Caco-2 (cell line): ENCODE data around the gene EXOSC2. TPM values are rescaled to one million over a fixed set of nuclear protein-coding genes. Genes with fewer than 3 reads are reported as not detected.

Source experiments
- BruUV-seq: library from RNA; stranded (reverse); fragments of 400-500 nt; replicated peaks from 2 replicates; lab custom pipeline; 2021; lab: Mats Ljungman, UMichigan
- CTCF ChIA-PET: fragments of 300-600 bp; sonication (Branson Sonifier 250); formaldehyde crosslinking; loops from one replicate; lab custom pipeline; 2022; ENCODE audit warnings: antibody characterized with exemption; lab: Charles Lee
- POLR2A ChIA-PET: fragments of 300-600 bp; sonication (Branson Sonifier 250); formaldehyde crosslinking; loops from one replicate; lab custom pipeline; 2022; ENCODE audit warnings: antibody characterized with exemption; lab: Charles Lee
- DNase-seq, 2 experiments: peaks; one replicate each; pipeline versions ENCODE4 v3.0.0 to v3.0.0-alpha.2; 2020 to 2022
- H3K27me3 ChIP-seq: replicated peaks from 2 replicates; pipeline ENCODE4 v1.6.0; 2011; ENCODE audit warnings: low read length; ENCODE audit not compliant: control insufficient read depth, insufficient read depth
- H3K36me3 ChIP-seq: 2 replicates; pipeline ENCODE4 v1.5.1; 2011; ENCODE audit warnings: low read length; ENCODE audit not compliant: control insufficient read depth, insufficient read depth
- H3K4me1 ChIP-seq: fragments of 250-450 bp; sonication (Bioruptor Pico); 2 replicates; pipeline ENCODE4 v1.5.1; 2020; ENCODE audit warnings: mild to moderate bottlenecking
- H3K4me3 ChIP-seq: 2 replicates; pipeline ENCODE4 v1.5.1; 2011; ENCODE audit warnings: low read depth, mild to moderate bottlenecking, control low read depth, low read length
- H3K9me3 ChIP-seq: fragments of 250-450 bp; sonication (Bioruptor Pico); 2 replicates; pipeline ENCODE4 v1.5.1; 2020; ENCODE audit warnings: mild to moderate bottlenecking, moderate library complexity
- H3K27ac Mint-ChIP-seq: one replicate; pipeline ENCODE4 v1.8.0; 2022; ENCODE audit warnings: mixed read lengths; ENCODE audit not compliant: unreplicated experiment
- H3K27me3 Mint-ChIP-seq: one replicate; pipeline ENCODE4 v1.8.0; 2022; ENCODE audit warnings: mixed read lengths; ENCODE audit not compliant: insufficient read depth, unreplicated experiment
- H3K36me3 Mint-ChIP-seq: one replicate; pipeline ENCODE4 v1.8.0; 2022; ENCODE audit warnings: mild to moderate bottlenecking, mixed read lengths; ENCODE audit not compliant: insufficient read depth, unreplicated experiment
- H3K4me1 Mint-ChIP-seq: one replicate; pipeline ENCODE4 v1.8.0; 2022; ENCODE audit warnings: low read depth, mixed read lengths; ENCODE audit not compliant: unreplicated experiment
- H3K4me3 Mint-ChIP-seq: one replicate; pipeline ENCODE4 v1.8.0; 2022; ENCODE audit warnings: mild to moderate bottlenecking, moderate library complexity, mixed read lengths; ENCODE audit not compliant: unreplicated experiment
- H3K9me3 Mint-ChIP-seq: one replicate; pipeline ENCODE4 v1.8.0; 2022; ENCODE audit warnings: mixed read lengths; ENCODE audit not compliant: unreplicated experiment
- intact Hi-C: fragments of 100-400 bp; cut with micrococcal nuclease; formaldehyde crosslinking; loops from one replicate; pipeline ENCODE4 v1.10.0; 2022; ENCODE audit not compliant: unreplicated experiment
- total RNA-seq: library from RNA; stranded (reverse); gene quantifications from 2 replicates; pipeline ENCODE4 v1.2.3, GENCODE V29; 2022
- TF ChIP-seq, protein P1 (sequence below), 2 experiments: fragments of 200-600 bp in 1 of 2; IDR thresholded peaks; 1 replicate in 1 of 2; 2 replicates in 1 of 2; pipeline versions ENCODE4 v1.5.1 to v1.8.0; 2011 to 2022; ENCODE audit warnings: antibody characterized with exemption in 1 of 2, control low read depth in 1 of 2, inconsistent platforms in 1 of 2, low read depth in 1 of 2, low read length in 1 of 2, mild to moderate bottlenecking in 1 of 2, moderate library complexity in 1 of 2; ENCODE audit not compliant: insufficient read depth in 1 of 2, severe bottlenecking in 1 of 2, unreplicated experiment in 1 of 2

The EXOSC2 gene
- total RNA-seq, 1 experiment from 2014 or later, result 59.1 TPM

DNA sequence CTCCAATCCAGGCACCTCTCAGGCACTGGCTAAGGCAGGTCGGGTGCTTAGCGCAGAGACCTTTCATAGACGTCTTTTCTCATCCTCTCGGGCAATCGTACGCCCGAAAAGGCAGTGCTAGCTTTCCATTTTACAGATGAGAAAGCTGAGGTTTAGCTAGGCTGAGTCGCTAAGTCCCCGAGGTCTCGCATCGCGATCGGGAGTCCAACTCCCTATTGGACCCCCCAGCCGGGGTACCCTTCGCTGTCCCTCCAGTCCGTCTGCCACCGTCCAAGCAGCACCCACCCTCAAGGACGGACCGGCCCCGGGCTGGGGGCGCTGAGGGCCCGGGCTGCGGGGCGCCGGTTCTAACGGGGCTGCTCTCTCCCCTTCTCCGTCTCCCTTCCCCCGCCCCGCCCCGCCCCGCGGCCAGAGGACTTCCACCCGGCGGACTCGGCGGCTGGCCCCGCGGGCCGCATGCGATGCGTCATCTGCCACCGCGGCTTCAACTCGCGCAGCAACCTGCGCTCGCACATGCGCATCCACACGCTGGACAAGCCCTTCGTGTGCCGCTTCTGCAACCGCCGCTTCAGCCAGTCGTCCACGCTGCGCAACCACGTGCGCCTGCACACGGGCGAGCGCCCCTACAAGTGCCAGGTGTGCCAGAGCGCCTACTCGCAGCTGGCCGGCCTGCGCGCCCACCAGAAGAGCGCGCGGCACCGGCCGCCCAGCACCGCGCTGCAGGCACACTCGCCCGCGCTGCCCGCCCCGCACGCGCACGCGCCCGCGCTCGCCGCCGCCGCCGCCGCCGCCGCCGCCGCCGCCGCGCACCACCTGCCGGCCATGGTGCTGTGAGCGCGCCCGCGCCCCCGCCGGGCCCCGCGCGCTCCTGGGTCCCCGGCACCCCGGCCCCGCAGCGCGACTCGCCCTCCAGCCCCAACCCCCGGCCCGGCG, 12.5 kb upstream of the EXOSC2 start:
- Mint-ChIP-seq H3K27ac (no peak overlapping the region), H3K9me3 (no peaks in the 10 kb centered on the region), H3K4me3 (peak overlapping the region; percentile 81), H3K36me3 (peaks cover 10% of the 10 kb centered on the region), H3K27me3 (peaks cover 5% of the 10 kb centered on the region), H3K4me1 (no peaks in the 10 kb centered on the region)
- ChIA-PET CTCF (interaction anchor here (2.2 kb wide), 1 partner anchor 219 kb away, joined by 8 read pairs; no protein-coding TSS in a partner anchor), POLR2A (no interaction called here)
- Histone ChIP-seq H3K4me1 (0 out of 2 replicates have a peak, but pooled peaks cover 3% of the 10 kb centered on the region), H3K36me3 (no peaks in the 10 kb centered on the region), H3K4me3 (peak overlapping the region; percentile 80), H3K27me3 (no peaks in the 10 kb centered on the region), H3K9me3 (peaks cover 8% of the 10 kb centered on the region; the same call in 1 of the 2 replicates)
- DNase-seq, result peak; percentile 88 to 89
- TF ChIP-seq, protein P1, sequence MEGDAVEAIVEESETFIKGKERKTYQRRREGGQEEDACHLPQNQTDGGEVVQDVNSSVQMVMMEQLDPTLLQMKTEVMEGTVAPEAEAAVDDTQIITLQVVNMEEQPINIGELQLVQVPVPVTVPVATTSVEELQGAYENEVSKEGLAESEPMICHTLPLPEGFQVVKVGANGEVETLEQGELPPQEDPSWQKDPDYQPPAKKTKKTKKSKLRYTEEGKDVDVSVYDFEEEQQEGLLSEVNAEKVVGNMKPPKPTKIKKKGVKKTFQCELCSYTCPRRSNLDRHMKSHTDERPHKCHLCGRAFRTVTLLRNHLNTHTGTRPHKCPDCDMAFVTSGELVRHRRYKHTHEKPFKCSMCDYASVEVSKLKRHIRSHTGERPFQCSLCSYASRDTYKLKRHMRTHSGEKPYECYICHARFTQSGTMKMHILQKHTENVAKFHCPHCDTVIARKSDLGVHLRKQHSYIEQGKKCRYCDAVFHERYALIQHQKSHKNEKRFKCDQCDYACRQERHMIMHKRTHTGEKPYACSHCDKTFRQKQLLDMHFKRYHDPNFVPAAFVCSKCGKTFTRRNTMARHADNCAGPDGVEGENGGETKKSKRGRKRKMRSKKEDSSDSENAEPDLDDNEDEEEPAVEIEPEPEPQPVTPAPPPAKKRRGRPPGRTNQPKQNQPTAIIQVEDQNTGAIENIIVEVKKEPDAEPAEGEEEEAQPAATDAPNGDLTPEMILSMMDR (IDR thresholded peaks at IDR 0.05; ENCODE audit: insufficient read depth in 1 of 2, low read depth in 1 of 2, low read length in 1 of 2, severe bottlenecking in 1 of 2, unreplicated experiment in 1 of 2), result no peak
- intact Hi-C loops, result loop anchor here (2.0 to 5.0 kb wide), 2 partner anchors 39 to 102 kb away; partner anchors contain the start of gene FUBP3
- no TSS peak for BruUV-seq

DNA sequence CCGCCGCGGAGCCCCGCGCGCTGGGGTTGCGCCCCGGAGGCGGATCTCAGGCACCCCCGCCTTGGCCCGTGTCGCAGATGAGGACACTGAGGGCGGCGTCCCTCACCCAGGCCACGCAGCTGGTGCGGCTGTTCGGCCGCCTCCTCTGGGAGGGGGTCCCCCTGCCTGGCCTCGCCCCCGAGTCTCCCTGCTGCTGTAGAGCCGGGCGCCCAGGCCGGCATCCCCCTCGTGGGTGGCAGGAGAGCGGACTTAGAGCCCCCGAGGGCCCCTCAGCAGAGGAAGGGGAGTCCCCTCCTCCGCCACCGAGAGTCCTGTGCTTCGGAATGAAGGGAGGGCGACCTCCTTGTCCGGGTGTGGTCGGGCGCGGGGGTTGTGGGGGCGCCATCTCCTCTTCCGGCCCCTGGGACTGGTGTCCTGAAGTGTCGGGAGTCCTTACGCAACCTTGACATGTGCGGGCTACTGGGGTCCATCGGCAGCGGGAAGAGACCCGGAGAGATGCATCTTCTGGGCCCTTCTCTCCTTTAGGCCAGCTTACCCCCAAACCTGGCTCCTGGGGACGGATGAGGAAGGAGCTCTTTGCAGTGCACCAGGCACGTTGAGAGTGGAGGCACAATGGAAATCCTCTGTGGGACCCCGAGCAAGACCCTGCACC, 11.7 kb upstream of the EXOSC2 start:
- Mint-ChIP-seq H3K27ac (peak overlapping the region; percentile 51), H3K4me3 (peak overlapping the region; percentile 81), H3K9me3 (no peaks in the 10 kb centered on the region), H3K27me3 (peaks cover 5% of the 10 kb centered on the region), H3K36me3 (peaks cover 10% of the 10 kb centered on the region), H3K4me1 (no peaks in the 10 kb centered on the region)
- Histone ChIP-seq H3K9me3 (peaks cover 8% of the 10 kb centered on the region; the same call in 1 of the 2 replicates), H3K4me3 (peak overlapping the region; percentile 80), H3K4me1 (0 out of 2 replicates have a peak, but pooled peaks cover 3% of the 10 kb centered on the region), H3K36me3 (no peaks in the 10 kb centered on the region), H3K27me3 (no peaks in the 10 kb centered on the region)
- CTCF ChIA-PET, result interaction anchor here (0.6 to 2.2 kb wide), 5 partner anchors 11 to 499 kb away, joined by 3 to 21 read pairs (median 6); partner anchors contain the start of gene EXOSC2
- intact Hi-C loops, result loop anchor here (1.0 to 5.0 kb wide), 3 partner anchors 40 to 221 kb away; partner anchors contain the start of gene FUBP3
- BruUV-seq, result no TSS peak
- no peak for DNase-seq
- TF ChIP-seq, protein P1 (IDR thresholded peaks at IDR 0.05; ENCODE audit: insufficient read depth in 1 of 2, low read depth in 1 of 2, low read length in 1 of 2, severe bottlenecking in 1 of 2, unreplicated experiment in 1 of 2), result no peak
- POLR2A ChIA-PET, result no interaction called here
